GM18508 (cell line): ENCODE measurements around the gene CAV3.
"Not testable (repeated sequence)": the region's sequence is repeated elsewhere in the genome, so short reads cannot be mapped to it uniquely, and the experiment has no call there.

Experiments used
- ATAC-seq: cut with Tn5 transposase; IDR thresholded peaks from one replicate; pipeline ENCODE4 v1.9.1; 2021; ENCODE audit warnings: moderate number of reproducible peaks; ENCODE audit not compliant: insufficient read depth, unreplicated experiment

The CAV3 gene

GRCh38 chr3:8733332-8734094, at the start of gene CAV3:
Gene CAV3, plus strand, starts transcription at chr3:8733802. Its CDS starts 75 bp downstream, at chr3:8733877.
- ATAC-seq: no peak

GRCh38 chr3:8684992-8685391, 48.6 kb upstream of the CAV3 start:
- not testable (repeated sequence) for ATAC-seq

DNA sequence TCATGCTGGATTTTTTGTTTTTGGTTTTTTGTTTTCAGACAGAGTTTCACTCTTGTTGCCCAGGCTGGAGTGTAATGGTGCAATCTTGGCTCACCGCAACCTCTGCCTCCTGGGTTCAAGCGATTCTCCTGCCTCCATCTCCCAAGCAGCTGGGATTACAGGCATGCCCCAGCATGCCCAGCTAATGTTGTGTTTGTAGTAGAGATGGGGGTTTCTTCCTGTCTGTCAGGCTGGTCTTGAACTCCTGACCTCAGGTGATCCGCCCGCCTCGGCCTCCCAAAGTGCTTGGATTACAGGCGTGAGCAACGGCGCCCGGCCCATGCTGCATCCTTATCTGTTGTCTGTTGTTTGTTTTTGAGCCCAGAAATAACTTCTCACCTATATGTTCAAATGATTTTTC, 42.3 kb upstream of the CAV3 start:
- not testable (repeated sequence) for ATAC-seq

DNA sequence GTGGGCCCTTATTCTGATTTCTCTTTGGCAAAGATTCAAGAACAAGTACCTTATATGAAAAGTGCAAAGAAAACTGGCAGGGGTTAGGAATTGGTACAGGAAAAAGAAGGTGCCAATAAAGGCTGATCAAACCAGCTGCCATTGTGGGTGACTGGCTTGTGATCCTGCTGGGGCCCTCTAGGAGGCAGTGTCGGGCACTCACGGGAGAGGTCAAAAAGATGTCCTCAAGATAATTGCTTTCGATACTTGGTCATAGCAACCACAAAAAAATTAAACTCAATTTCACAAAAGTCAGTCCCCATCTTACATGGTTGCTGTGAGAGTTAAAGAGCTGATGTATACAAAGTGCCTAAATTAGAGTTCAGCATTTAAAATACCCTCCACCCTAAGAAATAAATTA, 31.0 kb upstream of the CAV3 start:
- ATAC-seq: no peak

DNA sequence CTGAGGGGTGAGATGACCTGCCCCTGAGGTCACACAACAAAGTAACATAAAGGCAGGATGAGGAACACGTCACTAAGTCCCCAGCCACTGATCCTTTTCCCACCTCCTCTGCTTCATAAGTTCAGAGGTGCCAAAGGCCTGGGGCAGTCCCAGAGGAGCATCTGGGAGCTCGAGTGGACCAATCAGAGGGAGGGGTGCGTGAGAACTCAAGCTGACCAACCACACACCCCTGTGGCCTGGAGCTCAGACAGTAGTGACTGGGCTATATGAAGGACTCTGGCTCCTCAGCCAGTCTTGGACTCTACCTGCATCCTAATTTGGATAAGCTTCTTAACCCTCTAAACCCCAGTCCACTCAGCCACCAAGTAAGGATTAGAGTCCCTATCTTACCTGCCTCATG, 28.0 kb upstream of the CAV3 start:
- no peak for ATAC-seq

DNA sequence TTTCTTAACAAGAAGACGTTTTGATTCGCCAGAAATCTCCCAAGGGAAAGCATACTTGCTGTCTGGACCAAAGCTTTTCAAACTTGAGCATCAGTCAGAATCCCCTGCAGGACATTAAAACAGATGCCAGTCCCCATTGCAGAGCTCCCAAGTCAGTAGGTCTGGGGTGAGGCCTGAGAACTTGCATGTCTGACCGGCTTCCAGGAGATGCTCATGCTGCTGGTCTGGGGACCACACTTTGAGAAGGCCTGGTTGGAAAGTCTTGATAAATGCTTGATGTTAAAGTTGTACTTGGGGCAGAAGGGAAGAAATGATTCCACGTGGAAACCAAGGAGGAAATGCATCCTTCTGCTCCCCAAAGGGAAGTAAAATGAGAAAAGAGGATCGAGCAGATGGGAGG, 24.3 kb upstream of the CAV3 start:
- no peak for ATAC-seq

- ATAC-seq: no peak
Measured at GRCh38 chr3:8709801-8710507, 23.6 kb upstream of the CAV3 start.

GRCh38 chr3:8712045-8712907, 21.3 kb upstream of the CAV3 start:
- no peak for ATAC-seq

DNA sequence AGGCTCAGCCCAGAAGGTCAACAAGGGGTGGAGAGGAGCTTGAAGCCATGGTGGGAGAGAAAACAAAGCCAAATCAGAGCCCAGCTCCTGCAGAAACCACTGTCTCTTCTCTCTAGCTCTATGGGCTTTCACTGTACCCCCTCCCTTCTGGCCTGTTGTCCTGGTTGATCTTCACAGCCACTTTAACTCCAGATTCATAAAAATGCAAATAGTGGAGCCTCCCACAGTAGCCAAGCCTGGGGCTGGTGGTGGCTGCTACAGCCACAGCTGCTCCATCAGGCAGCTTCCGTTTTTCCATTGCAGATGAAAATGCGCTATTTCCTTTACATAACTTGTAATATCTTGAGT, 20.7 kb upstream of the CAV3 start:
- ATAC-seq: no peak

GRCh38 chr3:8713901-8714759, 19.5 kb upstream of the CAV3 start:
- ATAC-seq: no peak

GRCh38 chr3:8715757-8716156, 17.8 kb upstream of the CAV3 start:
- not testable (repeated sequence) for ATAC-seq

DNA sequence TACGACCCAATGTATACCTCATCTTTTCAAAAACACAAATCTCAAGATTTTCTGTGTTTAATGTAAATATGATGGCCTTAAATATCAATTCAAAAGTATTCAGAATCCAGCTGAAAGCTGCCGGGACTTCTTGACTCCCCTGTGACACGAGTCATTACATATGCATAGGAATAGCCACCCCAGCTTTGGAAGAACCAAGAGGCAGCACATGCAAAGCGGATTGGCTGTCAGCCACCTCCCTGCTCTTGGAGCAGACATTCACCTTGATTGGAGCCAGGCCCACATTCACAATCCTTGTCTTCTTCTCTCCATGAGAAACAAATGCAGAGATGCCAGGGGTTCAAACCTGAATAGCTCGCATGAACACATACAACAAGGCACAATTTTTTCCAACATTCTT, 10.8 kb upstream of the CAV3 start:
- ATAC-seq: no peak

DNA sequence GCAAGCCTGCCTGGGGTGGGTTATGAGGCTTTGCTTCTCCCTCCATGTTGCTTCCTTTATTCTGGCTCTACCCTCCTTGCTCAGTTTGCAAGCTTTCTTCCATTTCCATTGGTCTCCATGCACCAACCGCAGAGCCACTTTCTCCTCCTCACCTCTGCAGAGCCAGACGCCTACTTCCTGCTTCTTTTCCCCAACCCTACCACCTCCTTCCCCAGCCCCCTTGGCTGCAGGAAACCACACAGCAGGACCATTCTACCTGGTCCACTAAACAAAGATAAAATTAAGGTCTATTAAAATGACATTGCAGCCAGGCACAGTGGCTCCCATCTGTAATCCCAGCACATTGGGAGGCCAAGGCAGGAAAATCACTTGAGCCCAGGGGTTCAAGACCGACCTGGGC, 10.0 kb upstream of the CAV3 start:
- no peak for ATAC-seq

DNA sequence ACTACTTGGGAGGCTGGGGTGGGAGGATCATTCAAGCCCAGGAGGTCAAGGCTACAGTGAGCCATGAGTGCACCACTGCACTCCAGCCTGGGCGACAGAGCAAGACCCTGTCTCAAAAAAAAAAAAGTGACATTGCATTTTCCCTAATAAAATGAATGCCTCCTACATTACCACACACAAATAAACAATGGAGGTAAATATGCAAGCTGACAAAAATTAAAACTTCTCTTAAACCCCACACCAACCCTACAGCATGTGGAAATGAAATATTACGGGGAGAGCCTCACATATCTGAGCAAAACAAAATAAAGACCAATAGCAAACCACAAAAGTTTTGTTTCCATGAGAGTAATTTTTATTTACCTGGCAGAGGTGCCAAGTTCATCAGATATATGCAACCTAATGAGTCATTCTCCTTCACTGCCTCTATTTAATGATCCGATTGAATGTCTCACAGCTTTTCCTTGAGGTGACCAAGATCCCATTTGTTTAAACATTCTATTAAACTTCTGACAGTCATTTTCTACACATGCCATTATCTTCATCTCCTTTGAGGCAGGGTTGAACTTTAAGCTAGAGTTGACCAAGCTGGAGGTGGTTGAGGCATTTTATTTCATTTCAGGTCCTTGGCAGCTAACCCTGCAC, 9.4 kb upstream of the CAV3 start:
- no peak for ATAC-seq

GRCh38 chr3:8727605-8728512, 5.7 kb upstream of the CAV3 start:
- ATAC-seq: no peak

GRCh38 chr3:8729479-8729878, 4.1 kb upstream of the CAV3 start:
- ATAC-seq: no peak

GRCh38 chr3:8730656-8731055, 2.9 kb upstream of the CAV3 start:
- ATAC-seq: no peak

DNA sequence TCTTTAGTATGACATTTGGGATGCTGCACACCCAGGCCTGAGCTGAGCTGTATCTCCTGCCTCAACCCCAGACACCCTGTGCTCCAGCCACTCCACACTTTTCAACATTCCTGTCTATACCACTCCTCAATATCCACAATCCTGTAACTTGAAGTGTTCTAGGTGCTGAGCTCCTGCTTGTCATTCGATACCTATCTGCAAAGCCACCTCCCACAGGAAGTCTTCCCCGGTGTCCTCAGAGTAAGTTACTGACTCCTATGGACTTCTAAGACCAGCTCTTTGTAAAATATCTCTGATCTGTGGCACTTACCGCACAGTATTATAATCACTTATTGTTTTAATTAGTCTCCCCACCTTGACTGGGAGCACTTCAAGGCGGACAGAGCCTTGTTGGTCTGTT, 1.2 kb upstream of the CAV3 start:
- no peak for ATAC-seq
